Measurements from ENCODE around the gene ZNF253. TPM values are rescaled to one million over a fixed set of nuclear protein-coding genes. Genes with fewer than 3 reads are reported as not detected.
A peak's percentile ranks its signal among the peaks of the same experiment; 100 is the strongest.

Gene ZNF253
- total and polyA plus RNA-seq, 10 of the 15 experiments (the other 5 are each of a cell fraction or from before 2014, with no cell fraction given): 2.6 to 8.9 (median 5.2) TPM

DNA sequence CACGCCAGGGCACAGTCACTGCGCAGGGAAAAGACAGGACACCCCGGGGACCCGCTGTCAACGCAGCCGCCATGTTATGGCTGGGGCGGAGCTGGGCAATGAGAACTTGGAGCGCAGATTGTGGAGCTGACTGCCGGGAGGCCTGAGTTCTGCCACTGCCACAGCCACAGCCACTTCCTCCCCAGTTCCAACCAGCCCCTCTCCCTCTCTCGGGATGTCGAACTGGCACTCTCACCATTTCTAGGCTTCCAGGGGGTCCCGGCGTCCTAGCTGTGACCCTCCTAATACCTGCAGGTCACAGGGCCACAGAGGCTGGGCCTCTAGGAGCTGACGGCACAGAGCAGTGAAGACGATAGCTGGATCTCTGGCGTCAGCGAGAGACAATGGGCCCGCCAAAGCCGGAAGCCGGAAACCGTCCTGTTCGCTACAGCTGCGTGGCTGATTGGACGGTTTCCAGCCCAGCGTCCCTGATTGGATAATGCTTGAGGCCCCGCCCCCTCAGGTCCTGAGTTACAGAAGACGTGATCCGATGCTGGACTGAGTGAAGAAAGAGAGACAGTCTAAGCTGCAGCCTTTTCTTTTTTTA lies 44.2 kb upstream of the ZNF253 start, which contains the start of gene ZNF506 (continued):
- TF ChIP-seq, protein P1, sequence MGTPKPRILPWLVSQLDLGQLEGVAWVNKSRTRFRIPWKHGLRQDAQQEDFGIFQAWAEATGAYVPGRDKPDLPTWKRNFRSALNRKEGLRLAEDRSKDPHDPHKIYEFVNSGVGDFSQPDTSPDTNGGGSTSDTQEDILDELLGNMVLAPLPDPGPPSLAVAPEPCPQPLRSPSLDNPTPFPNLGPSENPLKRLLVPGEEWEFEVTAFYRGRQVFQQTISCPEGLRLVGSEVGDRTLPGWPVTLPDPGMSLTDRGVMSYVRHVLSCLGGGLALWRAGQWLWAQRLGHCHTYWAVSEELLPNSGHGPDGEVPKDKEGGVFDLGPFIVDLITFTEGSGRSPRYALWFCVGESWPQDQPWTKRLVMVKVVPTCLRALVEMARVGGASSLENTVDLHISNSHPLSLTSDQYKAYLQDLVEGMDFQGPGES (IDR thresholded peaks at IDR 0.05): peak; percentile 56; the same call in 1 of the 2 replicates
- TF ChIP-seq MTA2 (IDR thresholded peaks at IDR 0.05; ENCODE audit: low read depth) (0 out of 2 replicates have a peak, but pooled peaks have one; percentile 17), SPI1 (IDR thresholded peaks at IDR 0.05; ENCODE audit: borderline replicate concordance, insufficient read depth, low read depth, low read length) (peak; percentile 72), YY1 (IDR thresholded peaks at IDR 0.05; ENCODE audit: low read depth, low read length) (peak; percentile 84; the same call in 1 of the 2 replicates), POU2F2 (IDR thresholded peaks at IDR 0.05; ENCODE audit: borderline replicate concordance, low read depth, low read length) (peak; percentile 52; the same call in 1 of the 3 replicates), POLR2AphosphoS5 (IDR thresholded peaks at IDR 0.05; ENCODE audit: low read length) (peak; percentile 96), EED (IDR thresholded peaks at IDR 0.05; ENCODE audit: low read depth) (0 out of 2 replicates have a peak, but pooled peaks have one; percentile 34), CREB1 (IDR thresholded peaks at IDR 0.05; ENCODE audit: low read depth) (peak; percentile 75), WRNIP1 (IDR thresholded peaks at IDR 0.05; ENCODE audit: borderline replicate concordance, low read depth, low read length) (0 out of 2 replicates have a peak, but pooled peaks have one; percentile 20), STAT3 (IDR thresholded peaks at IDR 0.05; ENCODE audit: low read depth, low read length) (no peak), RUNX3 (IDR thresholded peaks at IDR 0.05; ENCODE audit: low read length) (peak; percentile 35; the same call in 1 of the 2 replicates), GABPA (IDR thresholded peaks at IDR 0.05; ENCODE audit: low read depth) (peak; percentile 82), CHD1 (IDR thresholded peaks at IDR 0.05; ENCODE audit: low read depth, low read length) (no peak)
- TF ChIP-seq, protein P2, sequence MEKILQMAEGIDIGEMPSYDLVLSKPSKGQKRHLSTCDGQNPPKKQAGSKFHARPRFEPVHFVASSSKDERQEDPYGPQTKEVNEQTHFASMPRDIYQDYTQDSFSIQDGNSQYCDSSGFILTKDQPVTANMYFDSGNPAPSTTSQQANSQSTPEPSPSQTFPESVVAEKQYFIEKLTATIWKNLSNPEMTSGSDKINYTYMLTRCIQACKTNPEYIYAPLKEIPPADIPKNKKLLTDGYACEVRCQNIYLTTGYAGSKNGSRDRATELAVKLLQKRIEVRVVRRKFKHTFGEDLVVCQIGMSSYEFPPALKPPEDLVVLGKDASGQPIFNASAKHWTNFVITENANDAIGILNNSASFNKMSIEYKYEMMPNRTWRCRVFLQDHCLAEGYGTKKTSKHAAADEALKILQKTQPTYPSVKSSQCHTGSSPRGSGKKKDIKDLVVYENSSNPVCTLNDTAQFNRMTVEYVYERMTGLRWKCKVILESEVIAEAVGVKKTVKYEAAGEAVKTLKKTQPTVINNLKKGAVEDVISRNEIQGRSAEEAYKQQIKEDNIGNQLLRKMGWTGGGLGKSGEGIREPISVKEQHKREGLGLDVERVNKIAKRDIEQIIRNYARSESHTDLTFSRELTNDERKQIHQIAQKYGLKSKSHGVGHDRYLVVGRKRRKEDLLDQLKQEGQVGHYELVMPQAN (conservative IDR thresholded peaks at IDR 0.05): no peak
- TF ChIP-seq, protein P3, sequence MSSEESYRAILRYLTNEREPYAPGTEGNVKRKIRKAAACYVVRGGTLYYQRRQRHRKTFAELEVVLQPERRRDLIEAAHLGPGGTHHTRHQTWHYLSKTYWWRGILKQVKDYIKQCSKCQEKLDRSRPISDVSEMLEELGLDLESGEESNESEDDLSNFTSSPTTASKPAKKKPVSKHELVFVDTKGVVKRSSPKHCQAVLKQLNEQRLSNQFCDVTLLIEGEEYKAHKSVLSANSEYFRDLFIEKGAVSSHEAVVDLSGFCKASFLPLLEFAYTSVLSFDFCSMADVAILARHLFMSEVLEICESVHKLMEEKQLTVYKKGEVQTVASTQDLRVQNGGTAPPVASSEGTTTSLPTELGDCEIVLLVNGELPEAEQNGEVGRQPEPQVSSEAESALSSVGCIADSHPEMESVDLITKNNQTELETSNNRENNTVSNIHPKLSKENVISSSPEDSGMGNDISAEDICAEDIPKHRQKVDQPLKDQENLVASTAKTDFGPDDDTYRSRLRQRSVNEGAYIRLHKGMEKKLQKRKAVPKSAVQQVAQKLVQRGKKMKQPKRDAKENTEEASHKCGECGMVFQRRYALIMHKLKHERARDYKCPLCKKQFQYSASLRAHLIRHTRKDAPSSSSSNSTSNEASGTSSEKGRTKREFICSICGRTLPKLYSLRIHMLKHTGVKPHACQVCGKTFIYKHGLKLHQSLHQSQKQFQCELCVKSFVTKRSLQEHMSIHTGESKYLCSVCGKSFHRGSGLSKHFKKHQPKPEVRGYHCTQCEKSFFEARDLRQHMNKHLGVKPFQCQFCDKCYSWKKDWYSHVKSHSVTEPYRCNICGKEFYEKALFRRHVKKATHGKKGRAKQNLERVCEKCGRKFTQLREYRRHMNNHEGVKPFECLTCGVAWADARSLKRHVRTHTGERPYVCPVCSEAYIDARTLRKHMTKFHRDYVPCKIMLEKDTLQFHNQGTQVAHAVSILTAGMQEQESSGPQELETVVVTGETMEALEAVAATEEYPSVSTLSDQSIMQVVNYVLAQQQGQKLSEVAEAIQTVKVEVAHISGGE (CRISPR knock-in tag; IDR thresholded peaks at IDR 0.05): no peak
- TF ChIP-seq, protein P4, sequence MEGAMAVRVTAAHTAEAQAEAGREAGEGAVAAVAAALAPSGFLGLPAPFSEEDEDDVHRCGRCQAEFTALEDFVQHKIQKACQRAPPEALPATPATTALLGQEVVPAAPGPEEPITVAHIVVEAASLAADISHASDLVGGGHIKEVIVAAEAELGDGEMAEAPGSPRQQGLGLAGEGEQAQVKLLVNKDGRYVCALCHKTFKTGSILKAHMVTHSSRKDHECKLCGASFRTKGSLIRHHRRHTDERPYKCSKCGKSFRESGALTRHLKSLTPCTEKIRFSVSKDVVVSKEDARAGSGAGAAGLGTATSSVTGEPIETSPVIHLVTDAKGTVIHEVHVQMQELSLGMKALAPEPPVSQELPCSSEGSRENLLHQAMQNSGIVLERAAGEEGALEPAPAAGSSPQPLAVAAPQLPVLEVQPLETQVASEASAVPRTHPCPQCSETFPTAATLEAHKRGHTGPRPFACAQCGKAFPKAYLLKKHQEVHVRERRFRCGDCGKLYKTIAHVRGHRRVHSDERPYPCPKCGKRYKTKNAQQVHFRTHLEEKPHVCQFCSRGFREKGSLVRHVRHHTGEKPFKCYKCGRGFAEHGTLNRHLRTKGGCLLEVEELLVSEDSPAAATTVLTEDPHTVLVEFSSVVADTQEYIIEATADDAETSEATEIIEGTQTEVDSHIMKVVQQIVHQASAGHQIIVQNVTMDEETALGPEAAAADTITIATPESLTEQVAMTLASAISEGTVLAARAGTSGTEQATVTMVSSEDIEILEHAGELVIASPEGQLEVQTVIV (IDR thresholded peaks at IDR 0.05; ENCODE audit: borderline replicate concordance, partially characterized antibody): peak; percentile 24
- TF ChIP-seq, protein P5, sequence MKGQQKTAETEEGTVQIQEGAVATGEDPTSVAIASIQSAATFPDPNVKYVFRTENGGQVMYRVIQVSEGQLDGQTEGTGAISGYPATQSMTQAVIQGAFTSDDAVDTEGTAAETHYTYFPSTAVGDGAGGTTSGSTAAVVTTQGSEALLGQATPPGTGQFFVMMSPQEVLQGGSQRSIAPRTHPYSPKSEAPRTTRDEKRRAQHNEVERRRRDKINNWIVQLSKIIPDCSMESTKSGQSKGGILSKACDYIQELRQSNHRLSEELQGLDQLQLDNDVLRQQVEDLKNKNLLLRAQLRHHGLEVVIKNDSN (IDR thresholded peaks at IDR 0.05; ENCODE audit: borderline replicate concordance, extremely low read length, insufficient read depth, low read depth, low read length): no peak
- TF ChIP-seq, protein P6, sequence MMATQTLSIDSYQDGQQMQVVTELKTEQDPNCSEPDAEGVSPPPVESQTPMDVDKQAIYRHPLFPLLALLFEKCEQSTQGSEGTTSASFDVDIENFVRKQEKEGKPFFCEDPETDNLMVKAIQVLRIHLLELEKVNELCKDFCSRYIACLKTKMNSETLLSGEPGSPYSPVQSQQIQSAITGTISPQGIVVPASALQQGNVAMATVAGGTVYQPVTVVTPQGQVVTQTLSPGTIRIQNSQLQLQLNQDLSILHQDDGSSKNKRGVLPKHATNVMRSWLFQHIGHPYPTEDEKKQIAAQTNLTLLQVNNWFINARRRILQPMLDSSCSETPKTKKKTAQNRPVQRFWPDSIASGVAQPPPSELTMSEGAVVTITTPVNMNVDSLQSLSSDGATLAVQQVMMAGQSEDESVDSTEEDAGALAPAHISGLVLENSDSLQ (IDR thresholded peaks at IDR 0.05): peak; percentile 34; the same call in 1 of the 2 replicates
